HepG2 (cell line): ENCODE measurements around the gene IHH. TPM values are rescaled to one million over a fixed set of nuclear protein-coding genes. Genes with fewer than 3 reads are reported as not detected.

Source experiments
- ARHGAP35 ChIP-seq: sonication (generic); formaldehyde crosslinking; IDR thresholded peaks from 2 replicates; pipeline ENCODE4 v1.9.0; 2022; ENCODE audit warnings: mild to moderate bottlenecking, inconsistent platforms, moderate library complexity, missing genetic modification reagents, borderline replicate concordance
- ATAD3A ChIP-seq: sonication (generic); formaldehyde crosslinking; IDR thresholded peaks from 2 replicates; pipeline ENCODE4 v1.4.0; 2020; ENCODE audit warnings: missing genetic modification reagents
- ATF7-NPFF ChIP-seq: sonication (generic); formaldehyde crosslinking; IDR thresholded peaks from 2 replicates; pipeline ENCODE4 v1.8.1; 2023; ENCODE audit warnings: mild to moderate bottlenecking, low read depth, missing genetic modification reagents, moderate library complexity
- EED ChIP-seq: sonication (generic); formaldehyde crosslinking; IDR thresholded peaks from 2 replicates; pipeline ENCODE4 v1.5.0; 2020; ENCODE audit warnings: mild to moderate bottlenecking, missing genetic modification reagents
- HNRNPUL1 ChIP-seq: fragments of 200-400 bp; formaldehyde crosslinking; IDR thresholded peaks from 2 replicates; pipeline ENCODE4 v1.6.1; 2017; ENCODE audit warnings: low read depth, mild to moderate bottlenecking, low read length, moderate library complexity
- IRF2 ChIP-seq: IDR thresholded peaks from 2 replicates; pipeline ENCODE4 v1.6.1; 2018; ENCODE audit warnings: missing genetic modification reagents, missing compliant biosample characterization
- KLF12 ChIP-seq: sonication (generic); formaldehyde crosslinking; IDR thresholded peaks from 2 replicates; pipeline ENCODE4 v1.4.0; 2020; ENCODE audit warnings: missing genetic modification reagents, borderline replicate concordance
- PHF5A ChIP-seq: IDR thresholded peaks from one replicate; pipeline ENCODE4 v1.6.1; 2018; ENCODE audit warnings: low read depth, missing genetic modification reagents; ENCODE audit not compliant: unreplicated experiment
- RAD51 ChIP-seq: fragments of 450-650 bp; IDR thresholded peaks from 2 replicates; pipeline ENCODE4 v1.6.1; 2016; ENCODE audit warnings: borderline replicate concordance
- RFXAP ChIP-seq: sonication (generic); formaldehyde crosslinking; IDR thresholded peaks from 2 replicates; pipeline ENCODE4 v1.4.0; 2020; ENCODE audit warnings: missing genetic modification reagents, borderline replicate concordance
- SP5 ChIP-seq: IDR thresholded peaks from 2 replicates; pipeline ENCODE4 v1.6.1; 2016; ENCODE audit warnings: low read depth, borderline replicate concordance
- YEATS4 ChIP-seq: sonication (generic); formaldehyde crosslinking; IDR thresholded peaks from 2 replicates; pipeline ENCODE4 v1.4.0; 2020; ENCODE audit warnings: missing genetic modification reagents, borderline replicate concordance
- ZFP36L1 ChIP-seq: sonication (generic); formaldehyde crosslinking; IDR thresholded peaks from 2 replicates; pipeline ENCODE4 v1.8.0; 2022; ENCODE audit warnings: mild to moderate bottlenecking, missing genetic modification reagents, moderate library complexity
- ZFP41 ChIP-seq: sonication (generic); formaldehyde crosslinking; IDR thresholded peaks from 2 replicates; pipeline ENCODE4 v1.4.0; 2020; ENCODE audit warnings: mild to moderate bottlenecking, missing genetic modification reagents, borderline replicate concordance
- ZFX ChIP-seq: sonication (generic); formaldehyde crosslinking; IDR thresholded peaks from 2 replicates; pipeline ENCODE4 v1.4.0; 2020; ENCODE audit warnings: mild to moderate bottlenecking, low read depth, missing genetic modification reagents, moderate library complexity
- ZNF432 ChIP-seq: sonication (generic); formaldehyde crosslinking; IDR thresholded peaks from 2 replicates; pipeline ENCODE4 v1.5.0; 2020; ENCODE audit warnings: missing genetic modification reagents, mild to moderate bottlenecking, borderline replicate concordance
- ZNF75D ChIP-seq: sonication (generic); formaldehyde crosslinking; IDR thresholded peaks from 2 replicates; pipeline ENCODE4 v1.8.1; 2023; ENCODE audit warnings: missing genetic modification reagents, mild to moderate bottlenecking, borderline replicate concordance
- ZNF788 ChIP-seq: sonication (generic); formaldehyde crosslinking; IDR thresholded peaks from 2 replicates; pipeline ENCODE4 v1.5.0; 2020; ENCODE audit warnings: mild to moderate bottlenecking, missing genetic modification reagents, borderline replicate concordance
- ZNF841 ChIP-seq: sonication (generic); formaldehyde crosslinking; IDR thresholded peaks from 2 replicates; pipeline ENCODE4 v1.8.1; 2023; ENCODE audit warnings: missing genetic modification reagents, borderline replicate concordance
- polyA plus RNA-seq, 8 experiments: library from polyadenylated mRNA; depleted of rRNA in 3 of 8; stranded (reverse) in 7 of 8; unstranded in 1 of 8; fragments of >200 nt; fragmentation: Illumina TruSeq in 4 of 8; extraction: Trizol in 4 of 8; gene quantifications; 2 replicates each; pipeline versions ENCODE4 v1.2.1 to v1.2.3, GENCODE V29; 2011 to 2016; ENCODE audit warnings: low read depth in 4 of 8, missing spikeins in 1 of 8, mixed read lengths in 1 of 8; ENCODE audit not compliant: insufficient read depth in 1 of 8
- total RNA-seq, 5 experiments: library from RNA; depleted of rRNA; stranded (reverse); fragments of >200 nt; fragmentation: Illumina TruSeq; extraction: Trizol; gene quantifications; 2 replicates each; pipeline ENCODE4 v1.2.3, GENCODE V29; 2016; ENCODE audit warnings: low read depth in 1 of 5
- TF ChIP-seq, protein P1 (sequence below): sonication (generic); formaldehyde crosslinking; IDR thresholded peaks from 2 replicates; pipeline ENCODE4 v1.8.0; 2022; ENCODE audit warnings: mild to moderate bottlenecking, missing genetic modification reagents; ENCODE audit not compliant: insufficient replicate concordance
- TF ChIP-seq, protein P2 (sequence below): IDR thresholded peaks from 2 replicates; pipeline ENCODE4 v1.6.1; 2016; ENCODE audit warnings: missing compliant biosample characterization, missing genetic modification reagents, borderline replicate concordance
- TF ChIP-seq, protein P3 (sequence below): sonication (generic); formaldehyde crosslinking; IDR thresholded peaks from 2 replicates; pipeline ENCODE4 v1.4.0; 2020; ENCODE audit warnings: missing genetic modification reagents, borderline replicate concordance

The IHH gene
- total and polyA plus RNA-seq, 2 of the 13 experiments (the other 11 are each of a cell fraction or from before 2014, with no cell fraction given) = 0.42 TPM; not detected in 1

DNA sequence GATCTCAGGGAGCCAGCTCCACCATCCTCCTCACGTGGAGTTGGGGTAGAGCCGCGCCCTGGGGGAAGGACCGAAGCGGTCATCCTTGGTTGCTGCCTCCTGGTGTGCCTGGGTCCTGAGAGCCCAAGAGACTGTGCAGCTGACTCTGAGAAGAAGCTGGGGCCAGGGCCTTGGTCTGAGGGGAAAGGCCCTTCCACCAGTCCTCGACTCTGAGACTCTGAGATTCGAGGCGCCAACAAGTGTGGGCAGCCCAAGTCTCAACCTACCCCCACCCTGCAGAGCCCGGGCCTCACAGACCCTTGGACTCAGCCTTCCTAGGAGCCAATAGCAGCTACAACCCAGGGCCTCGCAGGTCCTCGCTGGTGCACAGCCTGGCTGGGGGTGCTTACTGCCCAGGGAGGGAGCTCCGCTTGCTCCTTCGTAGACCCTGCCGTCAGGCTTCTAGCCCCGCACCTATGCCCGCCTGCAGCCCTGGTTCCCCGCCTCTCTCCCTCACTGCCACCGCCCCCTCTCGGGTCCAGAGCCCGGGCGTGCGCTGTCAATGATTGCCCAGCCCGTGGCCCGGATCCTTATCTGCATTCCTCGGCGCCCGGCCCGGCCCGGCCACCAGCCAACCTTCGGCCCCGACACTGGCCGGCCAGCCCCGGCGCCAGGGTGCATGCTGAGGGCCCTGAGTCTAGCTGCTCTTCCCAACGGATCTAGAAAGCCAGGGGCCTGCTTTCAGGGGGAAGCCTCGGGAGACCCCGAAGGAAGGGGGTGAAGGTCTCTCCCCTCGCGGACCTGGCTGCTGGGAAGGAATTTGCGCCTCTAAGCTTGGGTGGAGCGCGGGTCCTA lies 2.0 kb downstream of the IHH start (continued):
- TF ChIP-seq, protein P1, sequence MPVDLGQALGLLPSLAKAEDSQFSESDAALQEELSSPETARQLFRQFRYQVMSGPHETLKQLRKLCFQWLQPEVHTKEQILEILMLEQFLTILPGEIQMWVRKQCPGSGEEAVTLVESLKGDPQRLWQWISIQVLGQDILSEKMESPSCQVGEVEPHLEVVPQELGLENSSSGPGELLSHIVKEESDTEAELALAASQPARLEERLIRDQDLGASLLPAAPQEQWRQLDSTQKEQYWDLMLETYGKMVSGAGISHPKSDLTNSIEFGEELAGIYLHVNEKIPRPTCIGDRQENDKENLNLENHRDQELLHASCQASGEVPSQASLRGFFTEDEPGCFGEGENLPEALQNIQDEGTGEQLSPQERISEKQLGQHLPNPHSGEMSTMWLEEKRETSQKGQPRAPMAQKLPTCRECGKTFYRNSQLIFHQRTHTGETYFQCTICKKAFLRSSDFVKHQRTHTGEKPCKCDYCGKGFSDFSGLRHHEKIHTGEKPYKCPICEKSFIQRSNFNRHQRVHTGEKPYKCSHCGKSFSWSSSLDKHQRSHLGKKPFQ (CRISPR knock-in tag) = no peak
- TF ChIP-seq ZNF788 (CRISPR knock-in tag) (peak; percentile 64; the same call in 1 of the 2 replicates), ZNF432 (CRISPR knock-in tag) (no peak), ZFP41 (no peak), PHF5A (CRISPR knock-in tag) (no peak), RAD51 (no peak), ATAD3A (no peak), EED (0 out of 2 replicates have a peak, but pooled peaks have one; percentile 9), ATF7-NPFF (no peak; the same call in 1 of the 2 replicates), KLF12 (CRISPR knock-in tag) (no peak; the same call in 1 of the 2 replicates), SP5 (CRISPR knock-in tag) (peak; percentile 93), ZFX (peak; percentile 67), IRF2 (CRISPR knock-in tag) (0 out of 2 replicates have a peak, but pooled peaks have one; percentile 20), RFXAP (CRISPR knock-in tag) (peak; percentile 60; the same call in 1 of the 2 replicates), YEATS4 (no peak), ARHGAP35 (CRISPR knock-in tag) (no peak; the same call in 1 of the 2 replicates), HNRNPUL1 (peak; percentile 100), ZNF841 (no peak), ZNF75D (CRISPR knock-in tag) (no peak), ZFP36L1 (CRISPR knock-in tag) (no peak)
- TF ChIP-seq, protein P2, sequence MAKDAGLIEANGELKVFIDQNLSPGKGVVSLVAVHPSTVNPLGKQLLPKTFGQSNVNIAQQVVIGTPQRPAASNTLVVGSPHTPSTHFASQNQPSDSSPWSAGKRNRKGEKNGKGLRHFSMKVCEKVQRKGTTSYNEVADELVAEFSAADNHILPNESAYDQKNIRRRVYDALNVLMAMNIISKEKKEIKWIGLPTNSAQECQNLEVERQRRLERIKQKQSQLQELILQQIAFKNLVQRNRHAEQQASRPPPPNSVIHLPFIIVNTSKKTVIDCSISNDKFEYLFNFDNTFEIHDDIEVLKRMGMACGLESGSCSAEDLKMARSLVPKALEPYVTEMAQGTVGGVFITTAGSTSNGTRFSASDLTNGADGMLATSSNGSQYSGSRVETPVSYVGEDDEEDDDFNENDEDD (CRISPR knock-in tag) = peak; percentile 47
- TF ChIP-seq, protein P3, sequence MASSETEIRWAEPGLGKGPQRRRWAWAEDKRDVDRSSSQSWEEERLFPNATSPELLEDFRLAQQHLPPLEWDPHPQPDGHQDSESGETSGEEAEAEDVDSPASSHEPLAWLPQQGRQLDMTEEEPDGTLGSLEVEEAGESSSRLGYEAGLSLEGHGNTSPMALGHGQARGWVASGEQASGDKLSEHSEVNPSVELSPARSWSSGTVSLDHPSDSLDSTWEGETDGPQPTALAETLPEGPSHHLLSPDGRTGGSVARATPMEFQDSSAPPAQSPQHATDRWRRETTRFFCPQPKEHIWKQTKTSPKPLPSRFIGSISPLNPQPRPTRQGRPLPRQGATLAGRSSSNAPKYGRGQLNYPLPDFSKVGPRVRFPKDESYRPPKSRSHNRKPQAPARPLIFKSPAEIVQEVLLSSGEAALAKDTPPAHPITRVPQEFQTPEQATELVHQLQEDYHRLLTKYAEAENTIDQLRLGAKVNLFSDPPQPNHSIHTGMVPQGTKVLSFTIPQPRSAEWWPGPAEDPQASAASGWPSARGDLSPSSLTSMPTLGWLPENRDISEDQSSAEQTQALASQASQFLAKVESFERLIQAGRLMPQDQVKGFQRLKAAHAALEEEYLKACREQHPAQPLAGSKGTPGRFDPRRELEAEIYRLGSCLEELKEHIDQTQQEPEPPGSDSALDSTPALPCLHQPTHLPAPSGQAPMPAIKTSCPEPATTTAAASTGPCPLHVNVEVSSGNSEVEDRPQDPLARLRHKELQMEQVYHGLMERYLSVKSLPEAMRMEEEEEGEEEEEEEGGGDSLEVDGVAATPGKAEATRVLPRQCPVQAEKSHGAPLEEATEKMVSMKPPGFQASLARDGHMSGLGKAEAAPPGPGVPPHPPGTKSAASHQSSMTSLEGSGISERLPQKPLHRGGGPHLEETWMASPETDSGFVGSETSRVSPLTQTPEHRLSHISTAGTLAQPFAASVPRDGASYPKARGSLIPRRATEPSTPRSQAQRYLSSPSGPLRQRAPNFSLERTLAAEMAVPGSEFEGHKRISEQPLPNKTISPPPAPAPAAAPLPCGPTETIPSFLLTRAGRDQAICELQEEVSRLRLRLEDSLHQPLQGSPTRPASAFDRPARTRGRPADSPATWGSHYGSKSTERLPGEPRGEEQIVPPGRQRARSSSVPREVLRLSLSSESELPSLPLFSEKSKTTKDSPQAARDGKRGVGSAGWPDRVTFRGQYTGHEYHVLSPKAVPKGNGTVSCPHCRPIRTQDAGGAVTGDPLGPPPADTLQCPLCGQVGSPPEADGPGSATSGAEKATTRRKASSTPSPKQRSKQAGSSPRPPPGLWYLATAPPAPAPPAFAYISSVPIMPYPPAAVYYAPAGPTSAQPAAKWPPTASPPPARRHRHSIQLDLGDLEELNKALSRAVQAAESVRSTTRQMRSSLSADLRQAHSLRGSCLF (CRISPR knock-in tag) = no peak
